ENCODE data around the gene MYO5A.

GRCh38 chr15:52407374-52407773 is 121.3 kb downstream of the MYO5A start:
- TF ChIP-seq CTCF (IDR thresholded peaks at IDR 0.05) = no peak
- TF ChIP-seq POLR2A (IDR thresholded peaks at IDR 0.05) = no peak
